Activated naive CD8-positive, alpha-beta T cell treated with anti-CD3 and anti-CD28 coated beads for 36 hours (primary cell): Measurements from ENCODE around the gene MCM10. TPM values are rescaled to one million over a fixed set of nuclear protein-coding genes. Genes with fewer than 3 reads are reported as not detected.

Experiments used
- DNase-seq: peaks from one replicate; pipeline ENCODE4 v3.0.0; 2021
- H3K27ac Mint-ChIP-seq: one replicate; pipeline ENCODE4 v1.8.0; 2022; ENCODE audit warnings: mild to moderate bottlenecking, moderate library complexity, mixed read lengths
- H3K27me3 Mint-ChIP-seq: one replicate; pipeline ENCODE4 v1.8.0; 2022; ENCODE audit warnings: mild to moderate bottlenecking, mixed read lengths
- H3K36me3 Mint-ChIP-seq: one replicate; pipeline ENCODE4 v1.8.0; 2021; ENCODE audit warnings: mild to moderate bottlenecking, mixed read lengths
- H3K4me1 Mint-ChIP-seq: one replicate; pipeline ENCODE4 v1.8.0; 2021; ENCODE audit warnings: mixed read lengths
- H3K4me3 Mint-ChIP-seq: one replicate; pipeline ENCODE4 v1.8.0; 2022; ENCODE audit warnings: mild to moderate bottlenecking, moderate library complexity, mixed read lengths
- H3K9me3 Mint-ChIP-seq: one replicate; pipeline ENCODE4 v1.8.0; 2022; ENCODE audit warnings: mixed read lengths
- total RNA-seq, 2 experiments: library from RNA; stranded (reverse); gene quantifications; one replicate each; pipeline ENCODE4 v1.2.3, GENCODE V29; 2021

The MCM10 gene
- total RNA-seq, 2 experiments from 2014 or later: 89.3 to 91.2 TPM

DNA sequence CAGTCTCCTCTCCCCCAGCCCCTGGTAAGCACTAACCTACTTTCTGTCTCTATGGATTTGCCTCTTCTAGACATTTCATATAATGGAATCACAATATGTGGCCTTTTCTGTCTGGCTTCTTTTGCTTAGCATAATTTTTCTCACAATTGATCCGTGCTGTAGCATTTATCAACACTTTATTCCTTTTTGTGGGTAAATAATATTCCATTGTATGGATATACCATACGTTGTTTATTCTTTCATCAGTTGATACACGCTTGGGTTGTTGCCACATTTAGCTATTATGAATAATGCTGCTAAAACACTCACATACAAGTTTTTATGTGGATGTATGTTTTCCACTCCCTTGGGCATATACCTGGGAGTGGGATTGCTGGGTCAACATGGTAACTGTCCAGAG is 25.8 kb downstream of the MCM10 start:
- Mint-ChIP-seq H3K27me3 (no peaks in the 10 kb centered on the region), H3K27ac (no peak overlapping the region), H3K4me1 (no peaks in the 10 kb centered on the region), H3K4me3 (no peak overlapping the region), H3K9me3 (peaks cover 3% of the 10 kb centered on the region), H3K36me3 (peaks cover 72% of the 10 kb centered on the region)
- DNase-seq: no peak

DNA sequence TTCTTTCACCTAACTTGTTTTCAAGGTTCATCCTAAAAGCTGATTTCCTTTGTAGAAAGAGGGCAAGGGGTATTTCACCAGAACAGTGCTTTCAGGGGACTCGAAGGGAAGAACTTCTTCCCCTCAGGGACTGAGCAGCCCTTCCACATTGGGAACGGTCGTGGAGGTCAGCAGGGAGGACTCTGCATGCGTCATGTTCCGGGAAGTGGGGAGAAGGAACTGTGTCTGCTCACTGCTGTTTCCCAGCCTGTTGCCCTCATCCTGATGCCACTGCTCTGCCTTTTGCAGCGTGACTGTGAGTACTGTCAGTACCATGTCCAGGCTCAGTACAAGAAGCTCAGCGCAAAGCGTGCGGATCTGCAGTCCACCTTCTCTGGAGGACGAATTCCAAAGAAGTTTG is 27.2 kb downstream of the MCM10 start:
- H3K27me3 Mint-ChIP-seq: no peaks in the 10 kb centered on the region
- no peak overlapping the region for H3K27ac Mint-ChIP-seq
- peaks cover 73% of the 10 kb centered on the region for H3K36me3 Mint-ChIP-seq
- DNase-seq: no peak
- H3K4me1 Mint-ChIP-seq: no peaks in the 10 kb centered on the region
- no peak overlapping the region for H3K4me3 Mint-ChIP-seq
- peaks cover 3% of the 10 kb centered on the region for H3K9me3 Mint-ChIP-seq

DNA sequence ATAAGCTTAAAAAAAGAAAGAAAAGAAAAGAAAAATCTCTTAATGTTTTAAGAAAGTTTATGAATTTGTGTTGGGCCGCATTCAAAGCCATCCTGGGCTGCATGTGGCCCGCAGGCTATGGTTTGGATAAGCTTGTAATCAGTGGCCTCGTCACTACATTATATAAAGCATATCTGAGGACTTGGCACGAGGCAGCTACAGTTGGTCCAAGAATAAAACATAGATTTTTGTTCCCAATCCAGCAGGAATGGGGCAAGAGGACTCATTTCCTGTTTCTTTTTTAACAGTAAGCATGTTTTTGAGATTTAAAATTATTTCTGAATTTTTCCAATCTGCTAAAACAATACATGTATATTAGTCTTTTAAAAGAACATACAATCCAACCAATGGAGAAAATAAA is 28.6 kb downstream of the MCM10 start:
- Mint-ChIP-seq H3K4me1 (no peaks in the 10 kb centered on the region), H3K27ac (no peak overlapping the region), H3K27me3 (no peaks in the 10 kb centered on the region), H3K4me3 (no peak overlapping the region), H3K9me3 (peaks cover 3% of the 10 kb centered on the region), H3K36me3 (peaks cover 69% of the 10 kb centered on the region)
- DNase-seq: no peak

DNA sequence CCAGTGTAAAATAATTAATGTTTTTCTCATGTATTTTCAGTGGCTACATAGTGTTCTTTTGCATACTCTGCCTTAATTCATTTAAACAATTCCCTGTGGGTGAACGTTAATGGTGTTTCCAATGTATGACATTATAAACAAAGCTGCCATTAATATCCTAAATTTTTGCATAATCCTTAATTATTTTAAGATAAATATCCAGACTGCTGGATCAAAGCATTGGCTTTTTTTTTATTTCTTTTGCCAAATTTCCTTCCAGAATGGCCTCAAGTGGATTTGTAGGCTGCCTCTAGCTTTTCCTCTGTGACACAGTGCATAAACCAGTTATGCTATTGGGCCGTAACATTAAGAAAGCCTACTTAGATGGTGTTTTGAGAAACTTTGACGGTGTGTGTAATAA is 29.5 kb downstream of the MCM10 start:
- Mint-ChIP-seq H3K27ac (no peak overlapping the region), H3K36me3 (peaks cover 68% of the 10 kb centered on the region), H3K27me3 (no peaks in the 10 kb centered on the region)

DNA sequence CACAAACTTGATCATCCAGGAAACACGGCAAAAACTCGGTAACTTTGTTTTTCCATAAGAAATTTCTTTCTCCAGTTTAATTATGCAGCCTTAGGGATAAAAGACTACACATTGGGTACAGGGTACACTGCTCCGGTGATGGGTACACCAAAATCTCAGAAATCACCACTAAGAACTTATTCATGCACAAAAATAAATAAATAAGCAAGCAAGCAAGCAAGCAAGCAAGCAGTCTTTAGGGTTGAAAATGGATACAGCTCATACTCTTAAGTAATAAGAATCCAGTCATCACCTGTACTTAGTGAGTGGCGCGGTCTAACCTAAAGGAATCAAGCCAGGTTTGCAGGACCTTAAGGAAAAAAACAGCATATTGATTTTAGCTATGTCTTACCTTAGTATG is 30.0 kb downstream of the MCM10 start:
- Mint-ChIP-seq H3K27ac (no peak overlapping the region), H3K27me3 (no peaks in the 10 kb centered on the region), H3K4me3 (no peak overlapping the region), H3K9me3 (no peaks in the 10 kb centered on the region), H3K36me3 (peaks cover 67% of the 10 kb centered on the region), H3K4me1 (no peaks in the 10 kb centered on the region)
- no peak for DNase-seq

More for the DNA sequence above, 29.5 kb downstream of the MCM10 start:
- no peaks in the 10 kb centered on the region for H3K4me1 Mint-ChIP-seq
- H3K4me3 Mint-ChIP-seq: no peak overlapping the region
- peaks cover 3% of the 10 kb centered on the region for H3K9me3 Mint-ChIP-seq
- DNase-seq: no peak

DNA sequence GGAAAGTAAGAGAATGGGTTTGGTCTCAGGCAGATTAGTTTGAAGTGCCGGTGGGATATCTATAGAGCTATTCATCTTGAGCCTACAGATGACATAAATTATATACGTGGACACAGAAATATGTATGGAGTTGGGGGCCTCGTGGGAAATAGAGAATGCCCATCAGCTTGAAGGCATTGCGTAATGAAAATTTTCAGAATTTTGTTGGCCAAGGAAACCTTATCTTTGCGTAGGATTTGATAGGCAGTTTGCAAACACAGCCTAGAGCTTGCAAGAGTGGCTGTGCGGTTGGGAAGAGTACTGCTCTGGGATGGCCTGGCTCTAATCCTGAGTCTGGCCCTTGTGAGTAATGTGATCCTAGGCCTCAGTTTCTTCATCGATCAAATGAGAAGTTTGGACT is 32.3 kb downstream of the MCM10 start:
- peaks cover 69% of the 10 kb centered on the region for H3K36me3 Mint-ChIP-seq

DNA sequence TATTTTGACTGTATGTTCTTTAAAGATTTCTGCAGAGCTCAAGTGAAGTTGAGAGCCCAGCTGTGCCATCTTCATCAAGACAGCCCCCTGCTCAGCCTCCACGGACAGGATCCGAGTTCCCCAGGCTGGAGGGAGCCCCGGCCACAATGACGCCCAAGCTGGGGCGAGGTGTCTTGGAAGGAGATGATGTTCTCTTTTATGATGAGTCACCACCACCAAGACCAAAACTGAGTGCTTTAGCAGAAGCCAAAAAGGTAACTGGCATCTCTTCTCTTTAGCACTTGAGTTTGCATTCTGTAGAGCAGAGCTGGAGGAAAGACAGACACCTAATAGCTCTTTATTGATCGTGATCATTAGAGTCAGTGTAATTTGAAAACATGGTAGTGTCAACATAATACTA is 33.7 kb downstream of the MCM10 start:
- no peak for DNase-seq
- H3K27me3 Mint-ChIP-seq: no peaks in the 10 kb centered on the region
- no peak overlapping the region for H3K27ac Mint-ChIP-seq
- H3K4me1 Mint-ChIP-seq: no peaks in the 10 kb centered on the region
- no peaks in the 10 kb centered on the region for H3K9me3 Mint-ChIP-seq
- H3K4me3 Mint-ChIP-seq: no peak overlapping the region
- peaks cover 69% of the 10 kb centered on the region for H3K36me3 Mint-ChIP-seq

More for the DNA sequence above, 32.3 kb downstream of the MCM10 start:
- Mint-ChIP-seq H3K9me3 (no peaks in the 10 kb centered on the region), H3K4me3 (no peak overlapping the region), H3K27me3 (no peaks in the 10 kb centered on the region), H3K27ac (no peak overlapping the region), H3K4me1 (no peaks in the 10 kb centered on the region)
- no peak for DNase-seq

DNA sequence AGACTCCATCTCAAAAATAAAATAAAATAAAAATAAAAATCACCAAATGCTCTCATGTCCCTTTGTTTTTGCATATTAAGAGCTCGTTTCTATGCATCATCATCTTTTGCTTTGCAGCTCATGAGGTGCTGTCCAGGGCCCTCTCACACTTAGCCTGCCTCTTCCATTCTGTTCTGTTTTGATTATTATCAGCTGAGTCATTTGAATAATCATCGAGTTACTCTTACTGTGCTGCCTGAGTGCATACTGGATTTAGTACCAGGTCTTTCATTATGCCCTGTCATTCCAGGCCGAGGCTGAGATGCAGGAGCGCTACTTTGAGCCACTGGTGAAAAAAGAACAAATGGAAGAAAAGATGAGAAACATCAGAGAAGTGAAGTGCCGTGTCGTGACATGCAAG is 39.8 kb downstream of the MCM10 start:
- no peak overlapping the region for H3K27ac Mint-ChIP-seq
- no peaks in the 10 kb centered on the region for H3K4me1 Mint-ChIP-seq
- no peak overlapping the region for H3K4me3 Mint-ChIP-seq
- H3K9me3 Mint-ChIP-seq: no peaks in the 10 kb centered on the region
- DNase-seq: no peak
- H3K36me3 Mint-ChIP-seq: peaks cover 72% of the 10 kb centered on the region
- H3K27me3 Mint-ChIP-seq: no peaks in the 10 kb centered on the region

DNA sequence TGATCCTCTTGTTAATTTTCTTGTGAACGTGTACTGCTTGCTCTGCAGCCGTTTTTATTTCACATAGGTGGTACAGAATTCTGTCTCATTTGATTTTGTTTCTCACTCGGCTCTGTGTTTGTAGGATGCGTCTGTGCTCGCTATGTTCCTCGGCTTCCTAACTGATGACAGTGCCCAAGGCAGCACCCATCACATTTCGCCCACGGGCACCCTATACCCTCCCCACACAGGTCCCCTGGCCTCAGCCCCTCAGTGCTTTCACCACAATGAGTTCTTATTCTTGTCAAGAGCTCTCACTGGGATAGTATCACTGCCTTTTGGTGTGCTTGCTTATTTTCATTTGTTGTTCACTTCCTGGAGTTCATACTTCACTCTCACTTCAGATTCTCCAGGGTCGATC is 44.7 kb downstream of the MCM10 start:
- no peak overlapping the region for H3K4me3 Mint-ChIP-seq
- H3K27ac Mint-ChIP-seq: no peak overlapping the region
- peaks cover 73% of the 10 kb centered on the region for H3K36me3 Mint-ChIP-seq
- no peak for DNase-seq
- H3K27me3 Mint-ChIP-seq: no peaks in the 10 kb centered on the region
- peaks cover 5% of the 10 kb centered on the region for H3K4me1 Mint-ChIP-seq
- H3K9me3 Mint-ChIP-seq: no peaks in the 10 kb centered on the region

DNA sequence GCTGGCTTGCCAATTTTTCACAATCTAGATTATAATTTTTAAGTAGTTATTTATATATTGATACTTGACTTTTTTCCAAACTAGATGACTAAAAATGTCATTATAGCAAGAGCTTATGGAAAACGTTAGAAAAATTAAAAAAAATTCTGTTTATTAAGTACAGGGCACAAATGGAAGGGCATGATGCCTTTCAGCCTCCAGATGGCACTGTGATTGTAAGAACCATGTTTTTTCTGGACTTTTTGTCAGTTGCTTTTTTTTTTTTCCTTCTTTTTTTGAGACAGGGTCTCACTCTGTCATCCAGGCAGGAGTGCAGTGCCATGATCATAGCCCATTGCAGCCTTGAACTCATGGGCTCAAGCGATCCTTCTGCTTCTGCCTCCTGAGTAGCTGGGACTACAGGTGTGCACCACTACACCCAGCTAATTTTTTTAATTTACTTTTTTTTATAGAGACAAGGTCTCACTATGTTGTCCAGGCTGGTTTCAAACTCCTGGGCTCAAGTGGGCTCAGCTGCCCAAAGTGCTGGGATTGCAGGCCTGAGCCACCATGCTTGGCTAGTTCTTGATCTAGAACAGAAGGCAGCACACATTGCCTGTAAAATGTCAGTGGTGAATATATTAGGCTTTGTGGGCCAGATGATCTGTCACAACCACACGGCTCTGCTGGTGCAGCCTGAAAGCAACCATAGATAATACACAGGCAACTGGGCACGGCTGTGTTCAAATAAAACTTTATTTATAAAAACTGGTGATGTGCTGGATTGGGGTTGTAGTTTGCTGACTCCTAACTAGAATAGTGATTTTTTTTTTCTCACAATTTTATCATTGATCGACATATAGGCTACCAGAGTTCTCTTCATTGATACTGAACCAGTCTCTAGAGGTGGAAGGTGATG is 45.4 kb downstream of the MCM10 start:
- peaks cover 70% of the 10 kb centered on the region for H3K36me3 Mint-ChIP-seq
- no peaks in the 10 kb centered on the region for H3K27me3 Mint-ChIP-seq
- no peaks in the 10 kb centered on the region for H3K9me3 Mint-ChIP-seq
- no peak overlapping the region for H3K4me3 Mint-ChIP-seq
- no peak for DNase-seq
- peaks cover 5% of the 10 kb centered on the region for H3K4me1 Mint-ChIP-seq
- no peak overlapping the region for H3K27ac Mint-ChIP-seq

DNA sequence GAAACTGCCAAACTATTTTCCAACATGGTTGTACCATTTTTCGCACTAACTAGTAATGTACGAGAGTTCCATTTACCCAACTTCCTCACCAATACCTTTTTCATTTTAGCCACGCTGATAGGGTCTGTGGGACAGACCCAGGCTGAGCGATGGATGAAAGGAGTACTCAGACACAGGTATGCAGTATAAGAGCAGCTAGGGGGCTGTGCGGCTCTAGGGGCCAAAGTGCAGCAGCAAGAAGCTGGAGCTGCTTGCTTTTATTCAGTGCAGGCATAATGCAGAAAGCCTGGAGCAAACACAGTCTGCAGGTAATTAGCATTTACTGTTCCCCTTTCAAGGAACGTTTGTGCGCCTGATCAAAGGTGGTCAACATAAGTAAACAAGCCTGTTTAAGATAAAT is 51.8 kb downstream of the MCM10 start:
- Mint-ChIP-seq H3K4me3 (no peak overlapping the region), H3K36me3 (peaks cover 56% of the 10 kb centered on the region), H3K9me3 (no peaks in the 10 kb centered on the region), H3K4me1 (peaks cover 5% of the 10 kb centered on the region), H3K27ac (no peak overlapping the region), H3K27me3 (no peaks in the 10 kb centered on the region)
- DNase-seq: no peak

DNA sequence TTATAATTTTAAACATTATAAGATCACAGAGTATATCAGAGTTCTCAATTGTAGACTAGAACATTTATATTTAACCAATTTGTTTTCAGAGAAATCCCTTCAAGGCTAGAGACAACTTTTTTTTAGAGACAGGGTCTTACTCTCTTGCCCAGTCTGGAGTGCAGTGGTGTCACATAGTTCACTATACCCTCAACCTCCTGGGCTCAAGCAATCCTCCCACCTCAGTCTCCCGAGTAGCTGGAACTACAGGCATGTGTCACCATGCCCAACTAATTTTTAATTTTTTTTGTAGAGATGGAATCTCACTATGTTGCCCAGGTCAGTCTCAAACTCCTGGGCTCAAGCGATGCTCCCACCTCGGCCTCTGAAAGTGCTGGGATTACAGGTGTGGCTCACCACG is 57.5 kb downstream of the MCM10 start:
- Mint-ChIP-seq H3K36me3 (peaks cover 14% of the 10 kb centered on the region), H3K4me1 (no peaks in the 10 kb centered on the region), H3K27ac (no peak overlapping the region), H3K4me3 (no peak overlapping the region), H3K9me3 (no peaks in the 10 kb centered on the region), H3K27me3 (no peaks in the 10 kb centered on the region)
- DNase-seq: no peak

DNA sequence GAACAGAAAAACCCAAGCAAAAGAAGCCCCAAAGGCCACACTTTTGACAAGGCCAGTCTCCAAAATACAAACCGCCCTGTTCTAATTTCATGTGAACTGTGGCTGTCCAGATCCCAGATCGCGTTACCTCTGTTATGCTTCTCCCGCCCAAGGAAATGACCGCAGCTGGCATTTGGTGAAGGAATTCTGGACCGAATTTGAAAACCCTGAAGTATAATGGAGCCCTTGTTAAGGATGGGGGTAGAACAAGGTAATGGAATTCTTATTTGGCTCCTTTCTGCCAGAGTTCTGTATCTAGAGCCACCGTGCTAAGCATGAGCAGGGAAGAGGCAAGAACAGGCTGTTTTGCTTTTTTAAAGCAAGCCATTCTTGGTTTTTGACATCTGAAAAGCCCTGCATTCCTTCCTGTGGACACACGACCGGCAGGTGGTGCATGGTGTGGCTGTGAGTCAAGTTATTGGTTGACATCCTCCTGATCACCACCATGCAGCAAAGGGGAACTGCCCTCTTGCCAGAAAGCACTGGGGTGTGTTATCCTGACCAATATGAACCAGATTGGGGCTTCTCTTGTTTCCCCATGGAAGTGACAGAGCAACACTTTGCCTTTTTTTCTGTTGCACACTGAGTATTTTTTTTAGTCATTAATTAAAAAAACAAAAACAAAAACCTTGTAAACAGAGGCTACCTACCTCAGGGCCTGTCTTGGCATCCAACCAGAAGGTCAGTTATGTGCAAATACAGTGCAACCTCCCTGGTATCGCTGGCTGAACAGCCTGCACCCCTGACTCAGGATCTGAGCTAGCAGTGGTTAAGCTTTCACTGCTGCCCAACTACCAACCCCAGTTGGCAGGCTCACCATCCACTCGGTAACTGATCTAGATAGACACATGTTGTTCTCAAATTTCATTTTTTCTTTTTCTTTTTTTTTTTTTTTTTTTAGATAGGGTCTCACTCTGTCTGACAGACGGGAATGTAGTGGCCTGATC is 58.6 kb downstream of the MCM10 start:
- Mint-ChIP-seq H3K27me3 (no peaks in the 10 kb centered on the region), H3K4me3 (no peak overlapping the region), H3K9me3 (no peaks in the 10 kb centered on the region), H3K27ac (no peak overlapping the region), H3K36me3 (peaks cover 8% of the 10 kb centered on the region), H3K4me1 (no peaks in the 10 kb centered on the region)
- no peak for DNase-seq

DNA sequence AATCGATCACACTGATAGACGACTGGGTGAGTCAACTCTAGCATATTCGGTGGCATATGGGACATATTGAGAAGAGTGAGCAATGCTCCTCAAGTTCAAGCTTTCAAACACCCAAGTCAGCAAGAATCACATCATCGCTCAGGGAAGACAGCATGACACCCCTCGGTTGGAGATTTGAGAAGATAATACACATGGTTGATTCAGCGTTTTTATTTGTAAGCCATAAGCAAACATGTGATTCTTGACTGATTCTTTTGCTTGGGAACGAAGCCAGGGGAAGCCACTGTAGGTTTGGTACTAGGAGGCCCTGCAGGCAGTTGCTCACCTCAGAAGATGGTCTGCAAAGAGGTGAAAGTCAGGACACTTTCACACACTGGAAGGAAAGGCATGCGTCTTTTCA is 60.2 kb downstream of the MCM10 start:
- DNase-seq: no peak
- Mint-ChIP-seq H3K4me1 (no peaks in the 10 kb centered on the region), H3K9me3 (no peaks in the 10 kb centered on the region), H3K36me3 (peaks cover 2% of the 10 kb centered on the region), H3K4me3 (no peak overlapping the region), H3K27ac (no peak overlapping the region), H3K27me3 (no peaks in the 10 kb centered on the region)

DNA sequence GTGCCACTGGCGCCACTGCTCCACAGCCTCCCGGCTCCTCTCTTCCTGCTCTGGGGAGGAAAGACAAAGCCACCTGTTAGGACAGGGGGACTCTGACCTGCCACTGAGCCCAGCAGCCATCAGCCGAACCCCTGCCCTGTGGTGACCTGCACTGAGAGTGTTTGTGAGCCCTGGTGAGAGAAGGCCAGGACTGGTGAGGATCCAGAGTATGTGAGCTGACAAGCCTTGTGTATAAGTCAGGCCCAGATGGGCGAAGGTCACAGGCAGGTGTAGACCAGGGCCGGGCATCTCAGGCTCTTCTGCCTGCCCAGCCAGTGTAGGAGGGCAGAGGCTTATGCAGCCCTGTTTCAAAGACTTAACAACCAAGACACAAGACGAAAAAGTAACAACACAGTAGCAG is 60.8 kb downstream of the MCM10 start:
- H3K27me3 Mint-ChIP-seq: no peaks in the 10 kb centered on the region
- no peaks in the 10 kb centered on the region for H3K4me1 Mint-ChIP-seq
- no peak for DNase-seq
- H3K4me3 Mint-ChIP-seq: no peak overlapping the region
- H3K27ac Mint-ChIP-seq: no peak overlapping the region
- H3K9me3 Mint-ChIP-seq: no peaks in the 10 kb centered on the region
- peaks cover under 1% of the 10 kb centered on the region for H3K36me3 Mint-ChIP-seq
